Activated T-helper 1 cell treated with anti-CD3 and anti-CD28 coated beads, Interleukin-12 subunit alpha, Interleukin-12 subunit beta, Interleukin-2, Interleukin-4 antibody, amounts not matched to agents 30 ng/mL and 10 ng/mL and 1 ng/mL, durations not matched to agents 14 hours and 24 hours and 36 hours (primary cell): ENCODE results near the gene TRIM47. TPM values are rescaled to one million over a fixed set of nuclear protein-coding genes. Genes with fewer than 3 reads are reported as not detected.
"Not testable (repeated sequence)": the region's sequence is repeated elsewhere in the genome, so short reads cannot be mapped to it uniquely, and the experiment has no call there.

Source experiments
- DNase-seq: peaks from one replicate; pipeline ENCODE4 v3.0.0; 2021; ENCODE audit warnings: low spot score
- H3K27ac Mint-ChIP-seq: one replicate; pipeline ENCODE4 v1.8.0; 2021; ENCODE audit warnings: mild to moderate bottlenecking, mixed read lengths
- H3K27me3 Mint-ChIP-seq: one replicate; pipeline ENCODE4 v1.8.0; 2022; ENCODE audit warnings: mild to moderate bottlenecking, moderate library complexity, mixed read lengths; ENCODE audit not compliant: insufficient read depth
- H3K36me3 Mint-ChIP-seq: one replicate; pipeline ENCODE4 v1.8.0; 2021; ENCODE audit warnings: low read depth, mixed read lengths
- H3K4me1 Mint-ChIP-seq: one replicate; pipeline ENCODE4 v1.8.0; 2021; ENCODE audit warnings: low read depth, mixed read lengths
- H3K4me3 Mint-ChIP-seq: one replicate; pipeline ENCODE4 v1.8.0; 2021; ENCODE audit warnings: mild to moderate bottlenecking, moderate library complexity, mixed read lengths
- H3K9me3 Mint-ChIP-seq: one replicate; pipeline ENCODE4 v1.8.0; 2021; ENCODE audit warnings: mixed read lengths
- intact Hi-C: fragments of 100-400 bp; cut with micrococcal nuclease; formaldehyde crosslinking; loops from one replicate; pipeline ENCODE4 v1.15.1; 2024
- total RNA-seq: library from RNA; stranded (reverse); gene quantifications from 2 replicates; pipeline ENCODE4 v1.2.3, GENCODE V29; 2022

TRIM47 gene
- total RNA-seq, 1 donor from 2014 or later: 30.5 TPM

GRCh38 chr17:75876938-75877751, 1.2 kb downstream of the TRIM47 start:
- DNase-seq: no peak
- H3K9me3 Mint-ChIP-seq: no peaks in the 10 kb centered on the region
- peaks cover 16% of the 10 kb centered on the region for H3K27me3 Mint-ChIP-seq
- intact Hi-C loops: loop anchor here (1.0 to 2.0 kb wide), 3 partner anchors 18 to 28 kb away; partner anchors contain the start of genes MRPL38 and WBP2
- peak overlapping the region; percentile 95 for H3K27ac Mint-ChIP-seq
- peak overlapping the region; percentile 93 for H3K4me3 Mint-ChIP-seq
- peaks cover 2% of the 10 kb centered on the region for H3K36me3 Mint-ChIP-seq
- peaks cover 38% of the 10 kb centered on the region for H3K4me1 Mint-ChIP-seq

DNA sequence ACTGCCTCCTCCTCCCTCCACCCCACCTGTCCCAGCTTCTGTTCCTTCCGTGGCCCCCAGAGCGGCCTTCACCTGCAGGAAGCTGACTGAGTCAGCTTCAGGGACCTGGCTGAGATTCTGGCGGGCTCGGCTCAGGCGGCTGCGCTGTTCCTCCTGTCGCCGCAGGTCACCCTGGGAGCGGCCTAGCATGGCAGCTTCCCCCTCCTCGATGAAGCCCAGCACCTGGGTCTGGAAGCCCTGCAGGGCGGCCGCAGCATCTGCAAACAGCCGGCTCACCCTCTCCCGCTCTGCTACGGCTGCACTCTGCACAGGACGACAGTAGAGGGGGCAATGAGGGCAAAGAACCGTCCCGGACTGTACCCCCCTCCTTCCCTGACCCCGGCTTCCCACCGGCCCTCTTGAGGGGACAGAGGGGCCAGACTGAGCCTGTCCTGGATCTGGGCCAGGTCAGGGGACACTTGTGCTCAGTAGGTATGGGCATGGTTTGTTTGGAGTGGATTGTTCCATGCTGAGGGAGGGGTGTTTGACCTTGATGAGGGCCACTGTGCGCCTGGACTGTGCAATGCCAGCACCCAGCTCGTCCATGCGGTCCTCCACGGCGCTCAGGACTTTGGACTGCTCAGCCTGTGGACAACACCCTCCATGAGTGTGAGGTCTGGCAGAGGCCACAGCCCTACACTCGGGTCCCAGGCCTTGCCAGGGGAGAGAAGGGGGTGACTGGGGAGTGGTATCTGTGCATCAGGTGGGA, 2.0 kb downstream of the TRIM47 start:
- intact Hi-C loops: loop anchor here (2.0 kb wide), 2 partner anchors 22 to 28 kb away; partner anchors contain the start of genes MRPL38 and WBP2
- Mint-ChIP-seq H3K9me3 (no peaks in the 10 kb centered on the region), H3K27me3 (peaks cover 12% of the 10 kb centered on the region), H3K4me1 (peaks cover 38% of the 10 kb centered on the region), H3K36me3 (peaks cover 2% of the 10 kb centered on the region), H3K4me3 (peak overlapping the region; percentile 93), H3K27ac (peak overlapping the region; percentile 95)
- DNase-seq: peak; percentile 61

GRCh38 chr17:75875940-75876189, 2.5 kb downstream of the TRIM47 start:
- intact Hi-C loops: loop anchor here (2.0 kb wide), 2 partner anchors 21 to 29 kb away; partner anchors contain the start of genes MRPL38 and WBP2

GRCh38 chr17:75875182-75875939, 3.0 kb downstream of the TRIM47 start:
- peak overlapping the region; percentile 95 for H3K27ac Mint-ChIP-seq
- peaks cover 2% of the 10 kb centered on the region for H3K36me3 Mint-ChIP-seq
- intact Hi-C loops: no loop called here
- no peak for DNase-seq
- H3K27me3 Mint-ChIP-seq: peaks cover 10% of the 10 kb centered on the region
- no peaks in the 10 kb centered on the region for H3K9me3 Mint-ChIP-seq
- H3K4me3 Mint-ChIP-seq: no peak overlapping the region
- H3K4me1 Mint-ChIP-seq: peaks cover 38% of the 10 kb centered on the region

More at GRCh38 chr17:75875940-75876189, 2.5 kb downstream of the TRIM47 start:
- H3K36me3 Mint-ChIP-seq: peaks cover 2% of the 10 kb centered on the region
- H3K4me1 Mint-ChIP-seq: peaks cover 38% of the 10 kb centered on the region
- peak overlapping the region; percentile 95 for H3K27ac Mint-ChIP-seq
- H3K27me3 Mint-ChIP-seq: peaks cover 12% of the 10 kb centered on the region
- no peaks in the 10 kb centered on the region for H3K9me3 Mint-ChIP-seq
- H3K4me3 Mint-ChIP-seq: peak overlapping the region; percentile 93
- DNase-seq: no peak

GRCh38 chr17:75874323-75875181, 3.8 kb downstream of the TRIM47 start:
- Mint-ChIP-seq H3K9me3 (no peaks in the 10 kb centered on the region), H3K4me3 (no peak overlapping the region), H3K27me3 (peaks cover 4% of the 10 kb centered on the region), H3K36me3 (peaks cover 2% of the 10 kb centered on the region), H3K27ac (no peak overlapping the region), H3K4me1 (peaks cover 38% of the 10 kb centered on the region)
- intact Hi-C loops: no loop called here
- no peak for DNase-seq

DNA sequence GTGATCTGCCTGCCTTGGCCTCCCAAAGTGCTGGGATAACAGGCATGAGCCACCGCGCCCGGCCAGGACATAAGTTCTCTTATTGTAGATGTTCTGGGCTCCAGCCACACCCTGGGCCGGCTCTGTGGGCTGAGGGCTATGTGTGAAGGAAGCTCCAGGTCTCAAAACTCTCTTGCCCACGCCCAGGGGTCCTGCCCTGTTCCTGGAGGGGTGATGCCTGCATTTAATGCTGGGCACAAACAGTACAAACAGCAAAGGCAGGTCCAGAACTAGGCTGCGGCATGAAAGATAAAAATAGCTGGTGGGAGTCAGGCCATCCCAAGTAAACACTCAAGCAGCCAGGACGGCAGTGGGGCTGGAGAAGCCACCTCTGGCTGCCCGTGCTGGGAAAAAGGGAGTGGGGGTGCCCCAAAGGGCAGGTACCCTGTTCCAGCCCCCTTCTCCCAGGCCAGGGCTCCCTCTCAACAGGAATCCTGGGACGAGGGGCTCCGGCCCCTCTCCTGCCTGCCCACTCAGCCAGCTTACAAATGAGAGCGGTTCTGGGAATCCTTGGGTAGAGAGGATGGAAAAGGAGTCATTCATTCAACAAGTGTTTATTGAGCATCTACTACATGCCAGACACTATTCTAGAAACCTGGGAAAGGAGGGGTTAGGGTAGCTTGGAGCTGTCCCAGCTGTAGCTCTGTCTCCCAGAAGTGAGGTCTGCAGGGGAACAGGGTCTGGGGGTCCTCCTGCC, 4.6 kb downstream of the TRIM47 start:
- H3K27me3 Mint-ChIP-seq: peaks cover 1% of the 10 kb centered on the region
- no peak for DNase-seq
- H3K27ac Mint-ChIP-seq: peak overlapping the region; percentile 34
- intact Hi-C loops: no loop called here
- no peak overlapping the region for H3K4me3 Mint-ChIP-seq
- no peaks in the 10 kb centered on the region for H3K9me3 Mint-ChIP-seq
- H3K36me3 Mint-ChIP-seq: peaks cover 2% of the 10 kb centered on the region
- H3K4me1 Mint-ChIP-seq: peaks cover 38% of the 10 kb centered on the region

DNA sequence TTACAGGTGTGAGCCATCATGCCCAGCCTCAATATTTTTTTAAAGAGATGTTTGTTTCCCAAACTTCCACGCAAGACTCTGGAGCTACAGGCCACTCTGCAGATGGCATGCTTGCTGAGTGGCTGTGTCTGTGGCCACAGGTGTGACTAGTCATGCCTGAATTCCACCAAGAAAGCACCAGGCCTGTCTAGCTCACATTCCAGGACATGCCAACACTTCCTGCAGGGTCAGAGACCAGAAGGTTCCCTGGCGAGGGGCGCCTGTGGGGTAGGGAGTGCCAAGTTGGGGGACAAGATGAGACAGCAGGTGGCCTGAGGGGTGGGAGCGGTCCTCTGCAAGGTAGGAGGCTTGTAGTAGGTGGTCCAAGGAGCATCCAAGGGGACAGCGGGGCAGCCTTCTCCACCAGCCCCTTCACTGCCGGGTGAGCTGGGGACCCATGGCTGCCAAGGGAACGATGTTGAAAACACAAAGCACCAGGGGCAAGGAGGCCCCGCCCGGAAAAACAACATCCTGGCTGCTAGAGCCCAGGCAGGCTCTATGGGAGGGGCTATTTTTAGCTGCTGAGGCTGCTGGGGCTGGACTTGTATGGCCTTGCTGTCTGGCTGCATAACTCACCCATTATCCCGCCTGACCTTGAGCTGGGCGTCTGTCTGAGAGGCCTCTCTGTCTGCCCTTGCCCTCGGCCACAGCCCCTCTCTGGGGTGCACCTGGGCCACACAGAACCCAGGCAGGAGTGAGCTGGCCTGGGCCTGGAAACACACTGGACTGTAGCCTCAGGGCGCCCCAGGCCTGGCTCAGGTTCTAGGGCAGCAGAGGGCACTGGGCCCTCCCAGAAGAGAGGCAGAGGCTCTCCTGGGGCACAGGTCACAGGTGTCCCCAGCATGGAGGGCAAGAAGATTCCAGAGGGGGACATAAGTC, 5.7 kb downstream of the TRIM47 start:
- Mint-ChIP-seq H3K4me1 (peaks cover 37% of the 10 kb centered on the region), H3K36me3 (peaks cover 2% of the 10 kb centered on the region), H3K27ac (peak overlapping the region; percentile 84), H3K9me3 (no peaks in the 10 kb centered on the region), H3K27me3 (no peaks in the 10 kb centered on the region), H3K4me3 (peak overlapping the region; percentile 5)
- intact Hi-C loops: loop anchor here (1.0 kb wide), 1 partner anchor 17 kb away; the partner anchor contains the start of gene WBP2
- DNase-seq: peak; percentile 69

- H3K9me3 Mint-ChIP-seq, intact Hi-C loops, DNase-seq, H3K27me3 Mint-ChIP-seq, H3K36me3 Mint-ChIP-seq, H3K4me3 Mint-ChIP-seq, H3K27ac Mint-ChIP-seq: not testable (repeated sequence)
- H3K4me1 Mint-ChIP-seq: peaks cover 26% of the 10 kb centered on the region
Measured at GRCh38 chr17:75870228-75870627, 8.2 kb downstream of the TRIM47 start.

DNA sequence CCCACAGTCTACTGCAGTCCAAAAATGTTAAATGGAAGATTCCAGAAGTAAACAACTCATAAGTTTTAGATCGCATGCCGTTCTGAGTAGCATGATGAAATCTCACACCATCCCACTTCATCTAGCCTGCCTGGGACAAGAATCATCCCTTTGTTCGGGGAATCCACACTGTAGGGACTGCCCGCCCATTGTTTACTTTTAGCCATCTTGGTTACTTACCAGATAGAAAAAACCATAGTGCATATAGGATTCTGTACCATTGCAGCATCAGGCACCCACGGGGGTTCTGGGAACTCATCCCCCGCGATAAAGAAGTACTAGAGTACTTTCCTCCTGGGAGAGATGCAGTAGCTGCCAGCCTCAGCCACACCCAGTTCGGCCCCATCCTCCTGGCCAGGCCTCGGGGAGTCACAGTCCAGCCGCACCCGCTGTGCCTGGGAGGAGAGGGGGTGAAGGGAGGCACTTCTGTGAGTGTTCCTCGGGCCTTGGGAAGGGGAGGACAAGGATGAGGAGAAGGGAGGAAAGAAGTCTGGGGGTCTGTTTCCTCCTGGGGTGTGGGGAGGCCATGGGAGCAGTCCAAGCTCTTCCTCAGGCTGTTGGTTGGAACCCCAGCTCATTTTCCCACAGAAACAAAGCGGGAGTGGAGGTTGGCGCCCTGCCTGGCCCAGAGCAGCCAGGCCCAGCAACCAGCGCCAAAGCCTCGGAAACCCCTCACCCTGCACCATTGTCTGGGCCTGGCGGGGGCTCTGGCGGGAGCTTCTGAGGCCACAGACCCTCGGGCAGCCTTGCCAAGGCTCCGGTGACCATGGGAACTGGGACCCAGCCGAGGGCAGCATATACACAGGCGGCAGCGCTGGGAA, 8.9 kb downstream of the TRIM47 start:
- intact Hi-C loops: no loop called here
- no peak for DNase-seq
- H3K9me3 Mint-ChIP-seq: no peaks in the 10 kb centered on the region
- H3K36me3 Mint-ChIP-seq: no peaks in the 10 kb centered on the region
- H3K4me3 Mint-ChIP-seq: no peak overlapping the region
- H3K4me1 Mint-ChIP-seq: peaks cover 34% of the 10 kb centered on the region
- no peaks in the 10 kb centered on the region for H3K27me3 Mint-ChIP-seq
- H3K27ac Mint-ChIP-seq: no peak overlapping the region

GRCh38 chr17:75868730-75869281, 9.6 kb downstream of the TRIM47 start:
- H3K36me3 Mint-ChIP-seq, intact Hi-C loops, H3K27ac Mint-ChIP-seq, H3K4me3 Mint-ChIP-seq, DNase-seq, H3K27me3 Mint-ChIP-seq, H3K9me3 Mint-ChIP-seq: not testable (repeated sequence)
- peaks cover 36% of the 10 kb centered on the region for H3K4me1 Mint-ChIP-seq
